SU-DHL-6 (cell line): ENCODE data around the gene CCDC63.
A peak's percentile ranks its signal among the peaks of the same experiment; 100 is the strongest.

ENCODE experiments used
- H2AFZ ChIP-seq: fragments of 200-600 bp; sonication (generic); 2 replicates; pipeline ENCODE4 v1.6.1; 2014; ENCODE audit warnings: low read depth, mild to moderate bottlenecking, moderate library complexity, mixed read lengths, antibody characterized with exemption, low read length; ENCODE audit not compliant: severe bottlenecking
- H3F3A ChIP-seq: fragments of 200-600 bp; shearing (Covaris generic); 2 replicates; pipeline ENCODE4 v1.6.0; 2016; ENCODE audit warnings: antibody characterized with exemption, mild to moderate bottlenecking; ENCODE audit not compliant: insufficient read depth
- H3K27ac ChIP-seq: fragments of 200-600 bp; sonication (generic); 2 replicates; pipeline ENCODE4 v1.5.1; 2016; ENCODE audit warnings: low read depth, mild to moderate bottlenecking, low read length, moderate library complexity, mixed read lengths
- H3K27me3 ChIP-seq: fragments of 200-600 bp; sonication (generic), shearing (Covaris generic); 2 replicates; pipeline ENCODE4 v1.6.0; 2014; ENCODE audit warnings: mild to moderate bottlenecking, low read length
- H3K36me3 ChIP-seq: fragments of 200-600 bp; sonication (generic); 2 replicates; pipeline ENCODE4 v1.6.1; 2014; ENCODE audit warnings: mild to moderate bottlenecking, low read length, mixed read lengths
- H3K4me2 ChIP-seq: fragments of 300-600, 200-600 bp; shearing (Covaris generic), sonication (generic); 2 replicates; pipeline ENCODE4 v1.6.0; 2014; ENCODE audit warnings: low read length, low read depth, mild to moderate bottlenecking; ENCODE audit not compliant: poor library complexity, severe bottlenecking
- H3K4me3 ChIP-seq: fragments of 200-600 bp; sonication (generic); 2 replicates; pipeline ENCODE4 v1.5.1; 2014; ENCODE audit warnings: antibody characterized with exemption, low read length, mild to moderate bottlenecking, mixed read lengths; ENCODE audit not compliant: insufficient read depth, poor library complexity, severe bottlenecking
- H3K79me2 ChIP-seq: fragments of 200-600 bp; sonication (generic); 2 replicates; pipeline ENCODE4 v1.6.1; 2014; ENCODE audit warnings: mild to moderate bottlenecking, low read length, moderate library complexity; ENCODE audit not compliant: insufficient read depth
- H3K9ac ChIP-seq: fragments of 200-600 bp; sonication (generic); 2 replicates; pipeline ENCODE4 v1.7.0; 2014; ENCODE audit warnings: mild to moderate bottlenecking, low read length
- H3K9me2 ChIP-seq: fragments of 200-600 bp; sonication (generic); replicated peaks from 2 replicates; pipeline ENCODE4 v1.6.1; 2014; ENCODE audit warnings: low read length; ENCODE audit not compliant: insufficient read depth
- H3K9me3 ChIP-seq: fragments of 200-600 bp; sonication (generic); 2 replicates; pipeline ENCODE4 v1.6.1; 2014; ENCODE audit warnings: low read length, mixed read lengths; ENCODE audit not compliant: insufficient read depth
- H4K20me1 ChIP-seq: fragments of 200-600 bp; sonication (generic); 2 replicates; pipeline ENCODE4 v1.6.1; 2014; ENCODE audit warnings: low read depth, mild to moderate bottlenecking, antibody characterized with exemption, low read length, moderate library complexity, mixed read lengths
- EZH2phosphoT487 ChIP-seq: fragments of 200-600 bp; sonication (generic), shearing (Covaris generic); conservative IDR thresholded peaks from 2 replicates; pipeline ENCODE4 v1.6.1; 2018; ENCODE audit warnings: mild to moderate bottlenecking, antibody characterized with exemption, low read length, moderate library complexity, mixed read lengths
- TF ChIP-seq, protein P1 (sequence below): fragments of 200-600 bp; sonication (generic); IDR thresholded peaks from one replicate; pipeline ENCODE4 v1.5.1; 2017; ENCODE audit warnings: antibody characterized with exemption, mild to moderate bottlenecking, low read length, moderate library complexity; ENCODE audit not compliant: insufficient read depth, poor library complexity, severe bottlenecking

Gene CCDC63

DNA sequence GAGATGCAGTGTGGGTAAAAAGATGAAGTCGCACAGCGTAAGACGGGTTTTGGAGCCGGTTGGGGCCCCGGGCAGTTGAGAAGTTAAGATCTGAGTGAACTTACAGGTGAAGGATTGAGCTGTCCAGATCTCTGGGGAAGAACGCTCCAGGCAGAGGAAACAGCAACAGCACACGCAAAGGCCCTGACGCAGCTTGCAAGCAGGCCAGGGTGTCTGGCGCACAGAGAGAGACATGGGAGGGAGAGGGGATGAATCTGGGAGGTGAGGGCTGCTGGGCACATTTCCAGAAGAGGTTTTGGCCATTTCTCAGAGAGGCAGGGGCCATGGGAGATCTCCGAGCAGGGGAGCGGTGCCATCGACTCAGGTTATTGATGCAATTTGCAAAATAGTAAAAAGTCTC lies 42.6 kb downstream of the CCDC63 start:
- no peak overlapping the region for H3K27ac ChIP-seq
- no peaks in the 10 kb centered on the region for H3K79me2 ChIP-seq
- no peaks in the 10 kb centered on the region for H3K27me3 ChIP-seq
- no peak overlapping the region for H3K4me3 ChIP-seq
- no peaks in the 10 kb centered on the region for H4K20me1 ChIP-seq
- no peak overlapping the region for H3K4me2 ChIP-seq
- TF ChIP-seq, protein P1, sequence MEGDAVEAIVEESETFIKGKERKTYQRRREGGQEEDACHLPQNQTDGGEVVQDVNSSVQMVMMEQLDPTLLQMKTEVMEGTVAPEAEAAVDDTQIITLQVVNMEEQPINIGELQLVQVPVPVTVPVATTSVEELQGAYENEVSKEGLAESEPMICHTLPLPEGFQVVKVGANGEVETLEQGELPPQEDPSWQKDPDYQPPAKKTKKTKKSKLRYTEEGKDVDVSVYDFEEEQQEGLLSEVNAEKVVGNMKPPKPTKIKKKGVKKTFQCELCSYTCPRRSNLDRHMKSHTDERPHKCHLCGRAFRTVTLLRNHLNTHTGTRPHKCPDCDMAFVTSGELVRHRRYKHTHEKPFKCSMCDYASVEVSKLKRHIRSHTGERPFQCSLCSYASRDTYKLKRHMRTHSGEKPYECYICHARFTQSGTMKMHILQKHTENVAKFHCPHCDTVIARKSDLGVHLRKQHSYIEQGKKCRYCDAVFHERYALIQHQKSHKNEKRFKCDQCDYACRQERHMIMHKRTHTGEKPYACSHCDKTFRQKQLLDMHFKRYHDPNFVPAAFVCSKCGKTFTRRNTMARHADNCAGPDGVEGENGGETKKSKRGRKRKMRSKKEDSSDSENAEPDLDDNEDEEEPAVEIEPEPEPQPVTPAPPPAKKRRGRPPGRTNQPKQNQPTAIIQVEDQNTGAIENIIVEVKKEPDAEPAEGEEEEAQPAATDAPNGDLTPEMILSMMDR: no peak
- TF ChIP-seq EZH2phosphoT487: no peak
- H3F3A ChIP-seq: no peaks in the 10 kb centered on the region
- no peak overlapping the region for H2AFZ ChIP-seq
- no peaks in the 10 kb centered on the region for H3K36me3 ChIP-seq
- no peak overlapping the region for H3K9ac ChIP-seq
- H3K9me3 ChIP-seq: no peaks in the 10 kb centered on the region
- no peaks in the 10 kb centered on the region for H3K9me2 ChIP-seq

DNA sequence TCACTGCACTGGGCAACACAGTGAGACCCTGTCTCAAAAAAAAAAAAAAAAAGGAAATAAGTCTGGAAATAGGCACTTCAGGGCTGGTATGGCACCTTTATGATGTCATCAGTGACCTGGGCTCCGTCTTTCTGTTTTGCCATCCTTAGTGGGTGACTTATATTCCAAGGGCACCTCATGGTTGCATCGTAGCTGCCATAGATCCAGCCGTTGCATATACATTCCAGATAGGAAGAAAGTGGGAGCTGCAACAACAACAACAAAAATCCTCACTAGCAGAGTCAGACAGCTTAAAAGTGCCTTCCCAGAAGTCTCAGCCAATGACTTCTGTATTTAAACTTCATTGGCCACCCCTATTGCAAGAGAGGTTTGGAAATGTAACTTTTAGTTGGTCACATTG lies 47.2 kb downstream of the CCDC63 start:
- Histone ChIP-seq H3K9ac (no peak overlapping the region), H3K27me3 (no peaks in the 10 kb centered on the region), H3K9me2 (no peaks in the 10 kb centered on the region), H4K20me1 (no peaks in the 10 kb centered on the region), H3K4me2 (no peak overlapping the region), H3K79me2 (no peaks in the 10 kb centered on the region), H3K36me3 (no peaks in the 10 kb centered on the region), H3F3A (no peaks in the 10 kb centered on the region), H3K4me3 (no peak overlapping the region), H2AFZ (peak overlapping the region; percentile 70), H3K27ac (no peak overlapping the region), H3K9me3 (no peaks in the 10 kb centered on the region)
- TF ChIP-seq, protein P1: no peak
- TF ChIP-seq EZH2phosphoT487: no peak

DNA sequence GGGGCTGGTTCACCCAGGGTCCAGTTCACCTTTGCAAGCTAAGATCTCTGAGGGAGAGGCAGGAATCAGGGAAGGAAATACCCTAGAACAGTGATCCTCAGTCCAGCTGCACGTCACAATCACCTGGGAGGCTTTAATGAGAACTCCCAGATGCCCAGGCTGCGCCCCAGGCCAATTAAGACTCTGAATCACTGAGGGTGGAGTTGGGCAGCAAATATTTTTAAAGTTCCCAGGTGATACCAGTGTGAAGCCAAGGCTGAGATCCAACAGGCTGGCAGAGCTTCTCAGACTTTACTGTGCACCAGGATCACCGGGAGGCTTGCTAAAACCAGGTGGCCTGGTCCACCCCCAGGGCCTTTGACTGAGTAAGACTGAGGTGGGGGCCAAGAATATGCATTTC lies 49.8 kb downstream of the CCDC63 start:
- Histone ChIP-seq H3K27me3 (no peaks in the 10 kb centered on the region), H3K27ac (no peak overlapping the region), H3K36me3 (no peaks in the 10 kb centered on the region), H2AFZ (no peak overlapping the region), H3F3A (no peaks in the 10 kb centered on the region), H3K9me2 (no peaks in the 10 kb centered on the region), H3K4me3 (no peak overlapping the region), H3K9ac (no peak overlapping the region), H4K20me1 (no peaks in the 10 kb centered on the region), H3K4me2 (no peak overlapping the region), H3K79me2 (no peaks in the 10 kb centered on the region), H3K9me3 (no peaks in the 10 kb centered on the region)
- TF ChIP-seq, protein P1: no peak
- no peak for TF ChIP-seq EZH2phosphoT487

DNA sequence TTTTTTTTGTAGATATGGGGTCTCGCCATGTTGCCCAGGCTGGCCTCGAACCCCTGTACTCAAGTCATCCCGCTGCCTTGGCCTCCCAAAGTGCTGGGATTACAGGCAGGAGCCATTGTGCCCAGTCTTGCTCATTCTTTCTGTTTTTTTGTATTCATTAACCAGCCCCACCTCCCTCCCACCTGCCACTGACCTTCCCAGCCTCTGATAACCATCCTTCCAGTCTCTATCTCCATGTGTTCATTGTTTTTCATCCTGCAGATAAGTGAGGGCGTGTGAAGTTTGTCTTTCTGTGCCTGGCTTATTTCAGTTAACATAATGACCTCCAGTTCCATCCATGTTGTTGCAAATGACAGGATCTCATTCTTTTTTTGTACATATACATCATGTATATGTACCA lies 54.6 kb downstream of the CCDC63 start:
- Histone ChIP-seq H3F3A (no peaks in the 10 kb centered on the region), H3K4me3 (no peak overlapping the region), H3K4me2 (no peak overlapping the region), H3K36me3 (no peaks in the 10 kb centered on the region), H3K27ac (no peak overlapping the region), H3K9me2 (no peaks in the 10 kb centered on the region), H3K27me3 (no peaks in the 10 kb centered on the region), H4K20me1 (no peaks in the 10 kb centered on the region), H3K9me3 (no peaks in the 10 kb centered on the region), H2AFZ (no peak overlapping the region), H3K9ac (no peak overlapping the region), H3K79me2 (no peaks in the 10 kb centered on the region)
- no peak for TF ChIP-seq EZH2phosphoT487
- TF ChIP-seq, protein P1: no peak
